ENCODE results near the gene TMEM204. TPM values are rescaled to one million over a fixed set of nuclear protein-coding genes. Genes with fewer than 3 reads are reported as not detected.

TMEM204 gene
- not detected in 2 replicates for total RNA-seq (2021)
- not detected for Bru-seq, nascent RNA
- BruChase-seq, experiment 1, labeled RNA remaining after a 2-hour chase = percentile 7 among the genes with signal in this experiment
- not detected for BruChase-seq, experiment 2, labeled RNA remaining after a 6-hour chase
- long read RNA-seq, partial matches to known transcripts = 0 of 2 reads
- long read RNA-seq, other reads (novel, unspliced or antisense) = 2 of 2 reads

DNA sequence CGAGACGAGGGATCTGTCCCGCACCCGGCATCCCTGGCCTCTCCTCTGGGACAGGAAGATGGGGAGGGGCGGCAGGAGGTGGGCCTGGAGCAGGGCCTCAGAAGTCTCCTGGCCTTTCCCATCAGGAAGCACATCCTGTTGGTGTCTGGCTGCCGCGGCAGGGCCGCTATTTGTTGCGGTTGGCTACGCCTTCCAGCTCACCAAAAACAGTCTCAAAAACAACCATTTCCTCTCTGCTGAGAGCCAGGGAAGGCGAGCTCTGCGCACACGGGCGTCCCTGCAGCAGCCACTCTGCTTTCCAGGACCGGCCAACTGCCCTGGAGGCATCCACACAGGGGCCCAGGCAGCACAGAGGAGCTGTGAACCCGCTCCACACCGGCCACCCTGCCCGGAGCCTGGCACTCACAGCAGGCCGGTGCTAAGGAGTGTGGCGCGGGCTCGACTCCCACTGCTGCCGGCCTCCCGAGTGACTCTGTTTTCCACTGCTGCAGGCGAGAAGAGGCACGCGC is at the start of gene TMEM204:
Gene TMEM204, plus strand, starts transcription at position 224 of the 509 bp plus-strand sequence. CDS start 610 bp downstream, outside the sequence.
- Histone ChIP-seq H3K9me2 (ENCODE audit: insufficient read depth) (no peaks in the 10 kb centered on the region), H3F3A (ENCODE audit: insufficient read depth, low read depth) (no peaks in the 10 kb centered on the region), H3K79me2 (ENCODE audit: low read depth) (no peaks in the 10 kb centered on the region), H3K36me3 (ENCODE audit: low read depth) (no peaks in the 10 kb centered on the region), H4K20me1 (ENCODE audit: insufficient read depth) (no peaks in the 10 kb centered on the region; the same call in 1 of the 2 replicates), H2AFZ (no peak within 1 kb of the TSS), H3K4me1 (replicated peaks; ENCODE audit: insufficient read depth) (no peaks in the 10 kb centered on the region), H3K27ac (no peak within 1 kb of the TSS), H3K27me3 (ENCODE audit: insufficient read depth, low read depth) (no peaks in the 10 kb centered on the region), H3K4me3 (no peak within 1 kb of the TSS), H3K4me2 (no peak within 1 kb of the TSS), H3K9me3 (ENCODE audit: insufficient read depth, low read depth) (no peaks in the 10 kb centered on the region)
- intact Hi-C loops (cut with micrococcal nuclease; ENCODE audit: unreplicated experiment) = no loop called here
- no TSS peak for BruUV-seq (replicated peaks)
- ChIA-PET CTCF (no interaction called here), POLR2A (ENCODE audit: unreplicated experiment) (no interaction called here)
- no peak for DNase-seq
- no peak for TF ChIP-seq EZH2 (IDR thresholded peaks at IDR 0.05; ENCODE audit: low read depth)
- TF ChIP-seq, protein P1, sequence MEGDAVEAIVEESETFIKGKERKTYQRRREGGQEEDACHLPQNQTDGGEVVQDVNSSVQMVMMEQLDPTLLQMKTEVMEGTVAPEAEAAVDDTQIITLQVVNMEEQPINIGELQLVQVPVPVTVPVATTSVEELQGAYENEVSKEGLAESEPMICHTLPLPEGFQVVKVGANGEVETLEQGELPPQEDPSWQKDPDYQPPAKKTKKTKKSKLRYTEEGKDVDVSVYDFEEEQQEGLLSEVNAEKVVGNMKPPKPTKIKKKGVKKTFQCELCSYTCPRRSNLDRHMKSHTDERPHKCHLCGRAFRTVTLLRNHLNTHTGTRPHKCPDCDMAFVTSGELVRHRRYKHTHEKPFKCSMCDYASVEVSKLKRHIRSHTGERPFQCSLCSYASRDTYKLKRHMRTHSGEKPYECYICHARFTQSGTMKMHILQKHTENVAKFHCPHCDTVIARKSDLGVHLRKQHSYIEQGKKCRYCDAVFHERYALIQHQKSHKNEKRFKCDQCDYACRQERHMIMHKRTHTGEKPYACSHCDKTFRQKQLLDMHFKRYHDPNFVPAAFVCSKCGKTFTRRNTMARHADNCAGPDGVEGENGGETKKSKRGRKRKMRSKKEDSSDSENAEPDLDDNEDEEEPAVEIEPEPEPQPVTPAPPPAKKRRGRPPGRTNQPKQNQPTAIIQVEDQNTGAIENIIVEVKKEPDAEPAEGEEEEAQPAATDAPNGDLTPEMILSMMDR (conservative IDR thresholded peaks at IDR 0.05) = no peak

DNA sequence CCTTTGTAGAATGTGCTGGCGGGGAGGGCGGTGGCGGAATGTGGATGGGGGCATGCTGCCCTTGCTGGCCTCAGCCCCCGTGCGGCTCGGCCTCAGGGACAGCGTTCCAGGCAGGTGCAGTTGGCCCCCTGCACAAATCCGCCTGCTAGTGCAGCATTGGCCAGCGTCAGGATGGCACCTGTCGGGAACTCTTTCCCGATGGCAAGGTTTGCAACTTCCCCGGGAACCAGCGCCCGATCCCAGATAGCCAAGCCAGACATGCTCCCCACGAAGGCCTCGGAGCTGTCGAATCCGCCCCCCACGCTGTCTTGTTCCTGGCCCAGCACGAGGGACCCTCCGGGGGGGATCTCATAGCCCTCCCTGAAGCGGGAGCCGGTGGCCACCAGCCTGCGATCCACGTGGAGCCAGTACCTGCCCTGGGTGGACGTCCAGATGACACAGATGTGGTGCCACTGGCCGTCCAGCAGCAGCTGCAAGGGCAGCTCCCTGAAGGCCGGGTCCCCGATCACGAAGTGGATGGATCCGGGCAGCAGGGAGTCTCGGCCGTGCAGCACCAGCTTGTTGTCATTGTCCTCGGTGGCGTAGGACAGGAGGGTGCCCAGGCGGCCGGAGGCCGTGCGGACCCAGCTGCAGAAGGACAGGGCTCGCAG is 47.5 kb upstream of the TMEM204 start:
- BruUV-seq (replicated peaks) = no TSS peak
- no peaks in the 10 kb centered on the region for H3F3A ChIP-seq (ENCODE audit: insufficient read depth, low read depth)

DNA sequence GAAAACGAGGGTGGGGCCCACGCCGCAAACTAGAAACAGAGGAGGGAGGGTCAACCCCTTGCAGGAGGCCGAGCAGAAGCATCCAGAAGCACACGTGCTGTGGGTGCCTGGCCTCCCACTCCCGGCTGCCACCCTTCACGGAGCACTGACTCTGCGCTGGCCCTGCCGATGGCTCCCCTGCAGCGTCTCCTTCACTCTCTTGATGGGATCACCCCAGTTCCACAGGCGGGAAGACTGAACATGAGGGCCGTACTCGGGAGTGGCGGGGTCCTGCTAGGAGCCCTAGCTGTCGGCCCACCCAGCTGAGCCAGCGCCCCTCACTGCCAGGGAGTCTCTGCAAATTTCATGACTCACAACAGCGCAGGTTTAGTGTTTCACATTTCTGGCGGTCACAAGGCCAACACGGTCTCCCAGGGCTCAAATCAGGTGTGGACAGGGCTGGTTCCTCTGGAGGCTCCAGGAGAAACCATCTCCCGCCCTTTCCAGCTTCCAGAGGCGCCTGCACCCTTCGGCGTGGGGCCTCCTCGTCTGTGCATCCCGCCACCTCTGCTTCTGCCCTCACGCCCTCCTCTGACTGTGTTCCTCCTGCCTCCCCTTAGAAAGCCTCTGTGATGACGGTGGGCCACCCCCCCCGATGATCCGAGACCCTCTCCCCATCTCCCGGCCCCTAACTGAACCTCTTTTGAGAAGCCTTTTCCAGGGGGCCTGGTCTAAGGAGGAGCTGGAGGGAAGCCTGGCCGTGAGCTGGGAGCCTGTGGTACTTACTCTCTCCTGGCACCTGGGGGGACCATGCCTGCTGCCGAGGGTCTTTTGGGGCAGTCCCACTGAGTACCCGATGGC is 46.7 kb upstream of the TMEM204 start:
- CTCF ChIA-PET = no interaction called here
- no TSS peak for BruUV-seq (replicated peaks)

More for the DNA sequence above, 47.5 kb upstream of the TMEM204 start:
- Histone ChIP-seq H3K9me3 (ENCODE audit: insufficient read depth, low read depth) (no peaks in the 10 kb centered on the region), H3K4me2 (no peak overlapping the region), H3K4me1 (replicated peaks; ENCODE audit: insufficient read depth) (peaks cover 5% of the 10 kb centered on the region), H2AFZ (no peak overlapping the region), H3K9me2 (ENCODE audit: insufficient read depth) (no peaks in the 10 kb centered on the region), H3K79me2 (ENCODE audit: low read depth) (no peaks in the 10 kb centered on the region), H3K4me3 (no peak overlapping the region), H4K20me1 (ENCODE audit: insufficient read depth) (no peaks in the 10 kb centered on the region), H3K36me3 (ENCODE audit: low read depth) (no peaks in the 10 kb centered on the region), H3K27ac (no peak overlapping the region), H3K27me3 (ENCODE audit: insufficient read depth, low read depth) (no peaks in the 10 kb centered on the region)
- DNase-seq = no peak
- ChIA-PET CTCF (no interaction called here), POLR2A (ENCODE audit: unreplicated experiment) (no interaction called here)
- intact Hi-C loops (cut with micrococcal nuclease; ENCODE audit: unreplicated experiment) = no loop called here
- no peak for TF ChIP-seq EZH2 (IDR thresholded peaks at IDR 0.05; ENCODE audit: low read depth)
- TF ChIP-seq, protein P1 (conservative IDR thresholded peaks at IDR 0.05) = no peak

More for the DNA sequence above, 46.7 kb upstream of the TMEM204 start:
- POLR2A ChIA-PET (ENCODE audit: unreplicated experiment) = no interaction called here
- H3K9me3 ChIP-seq (ENCODE audit: insufficient read depth, low read depth) = no peaks in the 10 kb centered on the region
- no peak for DNase-seq
- H3K27me3 ChIP-seq (ENCODE audit: insufficient read depth, low read depth) = no peaks in the 10 kb centered on the region
- no peaks in the 10 kb centered on the region for H3F3A ChIP-seq (ENCODE audit: insufficient read depth, low read depth)
- H3K4me1 ChIP-seq (replicated peaks; ENCODE audit: insufficient read depth) = peaks cover 5% of the 10 kb centered on the region
- H3K79me2 ChIP-seq (ENCODE audit: low read depth) = no peaks in the 10 kb centered on the region
- intact Hi-C loops (cut with micrococcal nuclease; ENCODE audit: unreplicated experiment) = no loop called here
- H4K20me1 ChIP-seq (ENCODE audit: insufficient read depth) = no peaks in the 10 kb centered on the region
- no peak overlapping the region for H2AFZ ChIP-seq
- H3K27ac ChIP-seq = no peak overlapping the region
- no peak for TF ChIP-seq EZH2 (IDR thresholded peaks at IDR 0.05; ENCODE audit: low read depth)
- TF ChIP-seq, protein P1 (conservative IDR thresholded peaks at IDR 0.05) = no peak
- no peaks in the 10 kb centered on the region for H3K36me3 ChIP-seq (ENCODE audit: low read depth)
- no peak overlapping the region for H3K4me3 ChIP-seq
- no peaks in the 10 kb centered on the region for H3K9me2 ChIP-seq (ENCODE audit: insufficient read depth)
- no peak overlapping the region for H3K4me2 ChIP-seq

Measured in PC-9 (cell line).